ENCODE results near the gene ACY1.
A peak's percentile ranks its signal among the peaks of the same experiment; 100 is the strongest.

Gene ACY1

DNA sequence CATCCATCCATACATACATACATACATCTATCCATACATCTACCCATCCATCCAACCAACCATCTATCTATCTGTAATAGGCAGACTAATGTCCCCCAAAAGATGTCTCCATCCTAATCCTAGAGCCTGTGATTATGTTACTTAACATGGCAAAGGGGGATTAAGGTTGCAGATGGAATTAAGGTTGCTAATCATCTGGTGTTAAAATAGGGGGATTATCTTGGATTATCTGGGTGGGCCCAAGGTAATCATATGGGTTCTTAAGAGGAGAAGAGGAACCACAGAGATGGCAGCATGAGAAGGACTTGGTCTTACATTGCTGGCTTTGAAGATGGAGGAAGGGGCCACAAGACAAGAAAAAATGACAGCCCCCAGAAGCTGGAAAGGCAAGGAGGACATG, 27.1 kb downstream of the ACY1 start:
- DNase-seq, result no peak

DNA sequence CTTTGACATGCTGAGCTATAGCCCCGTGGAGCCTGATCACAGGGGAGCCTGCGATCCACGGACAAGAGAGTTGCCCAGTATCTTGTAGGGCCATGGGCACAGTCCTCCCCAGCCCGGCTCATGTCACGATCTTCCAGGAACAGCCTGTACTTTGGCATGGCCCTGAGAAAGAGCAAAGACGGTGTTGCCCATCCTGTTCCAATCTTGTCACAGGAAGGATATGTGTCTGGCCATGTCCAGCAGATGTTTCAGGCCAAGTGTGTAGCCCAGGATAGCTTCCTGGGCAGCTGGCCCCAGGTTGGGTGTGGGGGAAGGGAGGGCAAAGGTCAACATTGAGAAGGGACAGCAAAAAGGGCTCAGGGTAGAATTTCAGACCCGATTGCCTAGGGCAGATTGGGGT, 29.4 kb downstream of the ACY1 start:
- no peak for DNase-seq

DNA sequence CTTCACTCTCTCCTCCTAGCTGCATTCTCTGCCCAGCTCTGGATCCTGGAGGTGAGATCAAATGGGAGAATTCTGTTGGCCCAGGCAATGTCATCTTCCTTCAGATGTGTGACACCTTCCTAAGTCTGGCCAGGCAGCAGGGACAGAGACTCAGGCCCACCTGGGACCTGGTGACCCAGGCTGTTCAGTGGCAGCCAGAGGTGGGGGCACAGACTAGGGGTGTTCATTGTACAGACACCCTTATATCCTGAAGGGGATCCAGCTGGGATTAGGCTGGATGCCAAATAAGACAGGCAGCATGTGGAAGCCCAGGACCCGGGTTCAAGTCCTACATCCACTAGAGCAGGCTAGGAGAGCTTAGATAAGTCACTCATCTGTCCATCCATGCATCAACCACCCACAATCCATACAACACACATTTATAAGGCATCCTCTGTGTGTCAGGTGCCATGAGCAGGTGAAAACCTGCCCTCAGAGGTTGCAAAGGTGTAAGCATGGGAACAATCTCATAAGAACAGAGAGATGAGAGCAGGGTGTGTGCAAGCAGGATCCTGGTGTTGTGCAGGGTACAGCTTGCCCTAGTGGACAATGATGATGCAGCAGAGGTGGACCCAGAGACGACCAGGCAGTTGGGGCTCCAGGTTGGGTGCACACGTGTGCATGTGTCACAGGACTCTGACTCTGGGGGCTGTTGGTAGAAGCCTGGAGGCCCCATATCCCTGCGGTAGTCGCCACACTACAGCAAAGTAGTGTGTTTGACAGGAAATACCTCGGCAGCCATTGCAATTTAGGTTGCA, 30.7 kb downstream of the ACY1 start:
- DNase-seq, result no peak

DNA sequence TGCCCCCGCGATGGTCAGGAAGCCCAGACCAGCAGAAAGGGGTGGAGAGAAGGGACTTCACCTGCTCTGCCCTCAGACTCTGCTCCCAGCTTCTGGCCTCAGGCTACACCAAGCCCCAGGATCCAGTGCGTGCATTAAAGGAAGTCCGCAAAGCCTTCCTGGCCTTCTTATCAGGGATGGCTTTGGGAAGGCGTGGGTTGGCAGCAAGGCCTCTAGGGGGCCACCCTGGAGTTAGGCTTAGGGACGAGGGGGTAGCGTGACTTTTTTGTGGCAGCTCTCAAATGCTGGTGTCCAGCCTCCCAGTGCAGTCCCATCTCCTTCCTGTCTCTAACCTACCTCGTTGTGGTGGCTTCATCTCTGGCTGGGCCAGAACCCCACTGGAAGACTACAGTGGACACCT, 31.3 kb downstream of the ACY1 start:
- DNase-seq, result no peak

DNA sequence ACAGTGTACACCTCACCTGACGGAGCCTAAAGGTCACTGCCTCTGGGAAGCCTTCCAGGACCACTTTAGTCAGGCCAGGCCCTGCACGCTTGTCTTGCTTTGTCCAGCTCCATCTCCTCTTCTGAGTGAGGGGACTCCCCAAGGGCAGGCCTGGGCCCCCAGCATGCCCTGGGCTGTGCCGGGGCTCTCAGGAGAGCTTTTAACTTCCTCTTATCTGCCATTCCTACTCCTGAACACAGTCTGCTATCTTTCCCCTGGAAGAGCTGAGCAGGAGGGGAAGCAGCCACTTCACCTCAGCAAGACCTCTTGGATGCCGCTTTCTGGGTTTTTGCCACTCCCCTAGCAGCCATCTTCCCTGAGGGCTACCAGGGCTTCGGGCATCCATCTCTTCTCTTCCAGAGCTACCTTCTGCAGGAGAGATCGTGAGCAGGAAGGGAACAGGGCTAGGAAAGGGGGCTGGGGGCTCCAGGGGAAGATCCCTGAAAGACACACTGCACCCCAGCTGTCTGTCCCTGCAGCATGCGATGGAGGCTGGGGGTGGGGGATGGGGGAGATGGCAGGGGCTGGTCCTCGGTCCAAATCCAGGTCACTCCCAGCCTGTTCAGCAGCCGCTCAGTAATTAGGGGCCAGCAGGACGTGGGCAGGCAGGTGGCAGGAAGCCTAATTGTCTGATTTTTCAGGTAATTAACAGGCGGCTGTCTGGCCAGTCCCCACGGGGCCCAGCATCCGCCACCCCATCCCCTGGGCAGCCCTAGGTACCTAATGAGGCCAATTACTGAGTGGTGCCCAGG, 32.3 kb downstream of the ACY1 start:
- DNase-seq, result no peak

DNA sequence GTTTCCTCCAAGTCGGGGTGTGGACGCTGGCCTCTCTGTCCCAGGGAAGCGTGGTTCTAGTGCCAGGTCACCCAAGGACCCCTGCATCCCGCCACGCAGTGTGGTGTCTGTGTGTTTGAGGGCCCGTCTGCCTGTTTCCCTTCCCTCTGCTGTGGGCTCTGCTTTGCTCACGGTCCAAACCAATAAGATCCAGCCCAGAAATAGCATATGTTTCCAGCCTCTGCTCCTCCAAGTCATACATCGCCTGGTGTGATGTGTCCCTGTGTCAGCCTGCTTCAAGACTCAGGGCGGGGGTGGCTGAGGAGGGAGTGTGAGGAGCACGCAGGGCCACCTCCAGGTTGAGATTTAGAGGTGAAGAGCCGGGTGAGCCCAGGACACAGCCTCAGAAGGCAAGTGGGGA, 34.3 kb downstream of the ACY1 start:
- no peak for DNase-seq

DNA sequence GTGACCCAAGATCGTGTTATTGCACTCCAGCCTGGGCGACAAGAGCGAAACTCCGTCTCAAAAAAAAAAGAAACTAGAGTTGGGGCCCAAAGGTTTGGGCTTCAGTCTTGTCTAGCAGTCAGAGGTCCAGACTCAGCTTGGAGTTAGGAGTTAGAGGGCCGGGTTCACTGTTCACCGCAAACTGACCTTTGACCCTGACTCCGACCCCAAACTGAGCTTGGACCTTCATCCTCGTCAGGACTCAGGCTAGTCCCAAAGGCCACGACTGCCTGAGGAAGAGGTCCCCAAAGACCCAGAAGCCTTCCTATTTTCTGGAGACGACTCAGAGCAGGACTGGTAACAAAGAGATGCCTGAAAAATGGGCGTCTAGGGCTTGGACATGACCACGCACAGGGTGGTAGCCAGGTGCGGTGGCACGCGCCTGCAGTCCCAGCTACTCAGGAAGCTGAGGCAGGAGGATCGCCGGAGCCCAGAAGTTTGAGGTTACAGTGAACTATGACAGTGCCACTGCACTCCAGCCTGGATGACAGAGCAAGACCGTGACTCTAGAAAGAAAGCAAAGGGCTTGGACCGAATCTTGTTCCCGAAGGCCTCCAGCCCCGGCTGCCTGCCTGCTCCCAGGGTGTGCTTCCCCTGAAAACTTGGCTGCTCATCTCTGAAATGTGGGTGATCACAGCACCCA, 35.1 kb downstream of the ACY1 start:
- DNase-seq, result no peak

DNA sequence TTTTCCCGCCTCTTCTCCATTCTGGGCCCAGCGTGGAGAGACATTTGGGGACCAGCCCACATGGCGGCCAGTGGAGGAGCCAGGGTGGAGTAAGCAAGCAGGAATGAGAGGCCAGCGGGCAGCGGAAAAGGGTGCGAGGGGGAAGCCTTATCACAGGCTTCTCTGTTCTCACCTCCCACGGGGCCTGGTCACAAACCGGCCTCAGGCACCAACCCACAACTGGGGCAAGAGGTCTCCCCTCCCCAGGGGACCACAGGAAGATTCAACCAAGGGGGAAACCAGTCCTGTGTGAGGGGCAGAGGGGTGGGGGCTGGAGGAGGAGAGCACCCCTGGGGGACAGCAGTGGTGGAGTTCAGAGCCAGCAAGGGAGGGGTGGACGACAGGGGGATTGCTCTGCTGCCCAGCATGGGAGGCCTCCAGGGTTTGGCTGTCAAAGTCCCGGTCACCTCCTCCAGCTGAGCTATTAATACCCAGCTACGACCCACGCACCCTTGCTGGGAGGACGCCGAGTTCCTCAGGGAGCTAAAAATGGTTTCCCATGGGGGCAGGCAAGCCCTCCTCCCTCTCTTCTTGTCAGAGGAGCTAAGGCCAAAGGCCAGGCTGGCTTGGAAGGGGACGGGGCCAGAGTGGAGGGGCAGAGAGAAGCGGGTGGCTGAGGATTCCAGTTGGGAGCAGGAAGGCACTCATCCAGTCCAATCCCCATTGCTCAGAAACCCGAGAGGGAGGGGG, 36.2 kb downstream of the ACY1 start:
- DNase-seq, result no peak

DNA sequence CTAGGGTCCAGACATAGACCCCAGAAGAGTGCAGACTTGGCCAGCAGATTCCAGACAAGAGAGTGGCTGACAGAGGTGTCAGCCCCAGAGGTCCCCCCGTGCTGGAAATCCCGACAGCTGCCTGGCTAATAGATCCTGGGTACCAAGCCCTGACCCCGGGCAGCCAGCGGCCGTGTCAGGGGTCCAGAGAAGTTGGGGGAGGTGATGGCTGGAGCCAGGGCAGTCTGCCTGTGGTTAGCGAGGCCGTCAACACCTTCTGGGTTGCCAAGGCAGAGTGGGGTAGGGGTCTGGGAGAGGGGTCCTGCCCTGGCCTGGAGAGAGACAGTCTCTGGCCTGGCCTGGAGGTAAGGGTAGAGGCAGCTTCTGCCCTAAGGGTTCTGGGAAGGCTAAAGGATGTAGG, 37.5 kb downstream of the ACY1 start:
- DNase-seq, result no peak

DNA sequence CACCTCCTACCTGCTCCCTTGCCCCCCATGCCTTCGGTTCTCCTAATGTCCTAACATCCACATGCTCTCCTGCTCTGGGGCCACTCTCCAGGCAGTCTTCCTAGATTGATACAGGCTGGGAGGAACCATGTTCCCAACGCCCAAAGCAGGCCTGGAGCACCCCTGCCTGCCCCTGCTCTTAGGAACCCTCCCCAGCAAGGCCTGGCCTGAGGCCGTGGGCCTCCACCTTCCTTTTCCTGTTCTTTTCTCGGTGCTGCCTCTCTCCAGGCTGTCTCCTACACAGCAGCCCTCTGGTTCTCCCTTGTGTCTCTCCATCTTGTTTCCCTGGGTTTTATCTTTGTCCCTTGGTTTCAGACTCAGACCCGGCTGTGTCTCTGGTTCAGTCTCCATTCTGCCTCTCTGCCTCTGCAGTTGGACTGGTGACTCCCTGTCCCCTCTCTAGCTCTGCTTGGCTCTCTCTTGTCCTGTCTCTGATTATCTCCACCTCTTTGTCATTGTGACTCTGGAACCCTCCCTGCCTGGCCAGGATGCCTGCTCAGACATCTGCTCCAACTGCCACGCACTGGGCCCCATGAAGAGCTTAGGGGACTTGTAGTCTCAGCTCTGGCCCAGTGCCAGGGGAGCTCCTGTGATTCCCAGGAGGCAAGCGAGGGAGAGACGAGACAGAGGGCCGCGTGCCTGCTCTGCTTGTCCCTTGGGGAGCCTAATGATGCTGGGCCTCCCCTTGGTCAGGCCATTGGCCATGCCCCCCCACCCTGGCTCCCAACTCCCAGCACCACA, 38.3 kb downstream of the ACY1 start:
- DNase-seq, result peak; percentile 55

DNA sequence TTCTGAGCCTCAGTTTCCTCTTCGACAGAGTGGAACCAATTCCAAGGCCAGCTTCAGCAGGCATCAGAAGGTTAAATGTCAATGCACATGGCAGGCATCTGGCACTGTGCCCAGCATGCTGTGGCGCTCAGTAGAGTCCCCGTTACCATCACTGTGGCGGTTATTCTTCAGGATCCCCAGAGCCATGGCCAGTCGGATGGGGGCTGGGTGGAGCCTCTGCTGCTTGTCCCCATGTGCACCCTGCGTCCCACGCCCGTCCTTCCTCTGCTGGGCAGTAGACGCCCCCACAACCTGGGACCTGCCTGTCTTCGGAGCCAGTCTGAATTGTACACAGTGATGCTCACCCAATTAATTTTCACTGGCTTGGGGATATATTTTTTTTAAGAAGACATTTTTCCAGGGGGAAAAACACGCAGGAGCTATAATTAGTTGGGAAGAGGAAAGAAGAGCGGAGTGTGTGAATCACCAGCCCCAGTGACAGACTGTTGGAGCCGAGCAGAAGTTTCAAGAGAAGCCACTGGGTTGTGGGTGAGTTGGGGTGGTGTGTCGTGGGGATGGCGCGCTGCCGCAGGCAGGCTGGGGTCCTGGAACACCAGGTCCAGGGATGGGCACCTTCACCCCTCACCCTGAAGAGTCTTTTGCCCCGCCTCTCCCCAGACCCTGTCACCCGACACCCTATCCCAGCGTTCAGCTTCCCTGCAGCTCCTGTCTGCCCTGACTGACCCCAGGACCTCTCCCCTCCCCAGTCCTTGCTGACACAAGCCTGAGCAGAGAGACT, 39.2 kb downstream of the ACY1 start:
- no peak for DNase-seq

DNA sequence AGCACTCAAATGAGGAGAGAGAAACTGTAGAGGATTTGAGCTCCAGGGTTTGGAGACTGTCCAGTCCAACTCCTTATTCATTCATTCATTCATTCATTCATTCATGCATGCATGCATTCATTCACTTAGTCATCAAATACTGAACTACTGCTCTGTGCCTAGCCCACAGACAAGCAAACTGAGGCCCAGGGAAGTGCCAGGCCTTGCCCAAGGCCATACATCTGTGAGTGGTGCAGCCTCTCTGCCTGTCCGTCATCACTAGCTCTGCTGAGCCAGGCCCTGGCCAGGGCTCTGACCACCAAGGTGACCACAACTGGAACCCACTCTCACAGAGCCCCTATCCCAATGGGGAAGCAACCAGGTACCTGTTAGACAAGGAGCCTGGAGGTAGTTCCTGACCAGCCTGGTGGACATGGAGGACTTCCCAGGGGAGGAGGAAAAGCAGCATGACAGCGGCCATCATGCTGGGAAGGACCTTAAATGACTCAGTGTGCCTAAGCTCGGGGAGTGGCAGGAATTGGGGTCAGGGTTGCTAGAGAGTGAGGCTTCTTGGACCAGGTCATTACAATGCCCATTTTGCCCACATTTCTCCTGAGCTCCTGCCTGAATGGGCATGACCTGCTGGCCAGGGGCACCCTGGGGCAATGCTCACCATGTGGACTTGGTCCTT, 39.9 kb downstream of the ACY1 start:
- no peak for DNase-seq

DNA sequence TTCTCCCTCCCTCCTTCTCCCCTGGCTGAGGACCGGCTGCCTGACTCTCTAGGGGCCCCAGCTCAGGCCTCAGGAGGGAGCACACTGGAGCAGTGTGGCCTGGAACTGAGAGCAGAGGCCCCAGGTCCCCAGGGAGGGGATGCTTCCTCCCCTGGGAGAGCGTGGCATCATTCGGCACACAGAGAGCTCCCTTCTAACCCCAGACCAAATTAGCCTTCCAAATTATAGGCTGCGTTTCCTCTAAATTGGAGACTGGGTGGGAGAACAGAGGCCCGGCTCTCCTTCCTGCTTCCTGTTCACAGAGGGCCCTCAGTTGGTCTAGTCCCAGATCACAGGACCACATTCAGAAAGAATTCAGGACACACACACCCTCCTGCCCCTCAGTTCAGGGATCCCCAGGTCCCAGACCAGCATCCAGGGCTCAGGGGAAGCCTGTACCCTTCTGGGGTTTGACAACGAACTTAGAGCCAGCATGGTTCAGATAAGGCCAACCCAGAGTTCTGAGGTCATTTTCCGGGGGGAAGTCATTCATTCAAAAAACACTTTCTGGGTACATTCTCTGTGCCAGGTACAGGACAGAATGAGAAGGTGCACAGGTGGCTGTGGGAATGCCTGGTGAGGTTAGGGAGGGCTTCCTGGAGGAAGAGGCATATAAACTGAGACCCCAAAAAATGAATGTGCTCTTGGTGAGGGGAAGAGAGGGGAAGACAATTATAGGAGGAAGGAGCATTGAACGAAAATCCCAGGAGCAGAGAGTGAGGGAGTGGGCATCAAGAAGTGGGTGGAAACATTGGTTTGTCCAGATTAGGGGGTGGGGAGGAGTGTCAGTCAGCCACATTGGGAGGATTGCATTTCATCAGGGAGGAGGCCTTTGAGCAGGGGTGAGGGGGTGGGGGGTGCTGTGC, 40.8 kb downstream of the ACY1 start:
- DNase-seq, result no peak

DNA sequence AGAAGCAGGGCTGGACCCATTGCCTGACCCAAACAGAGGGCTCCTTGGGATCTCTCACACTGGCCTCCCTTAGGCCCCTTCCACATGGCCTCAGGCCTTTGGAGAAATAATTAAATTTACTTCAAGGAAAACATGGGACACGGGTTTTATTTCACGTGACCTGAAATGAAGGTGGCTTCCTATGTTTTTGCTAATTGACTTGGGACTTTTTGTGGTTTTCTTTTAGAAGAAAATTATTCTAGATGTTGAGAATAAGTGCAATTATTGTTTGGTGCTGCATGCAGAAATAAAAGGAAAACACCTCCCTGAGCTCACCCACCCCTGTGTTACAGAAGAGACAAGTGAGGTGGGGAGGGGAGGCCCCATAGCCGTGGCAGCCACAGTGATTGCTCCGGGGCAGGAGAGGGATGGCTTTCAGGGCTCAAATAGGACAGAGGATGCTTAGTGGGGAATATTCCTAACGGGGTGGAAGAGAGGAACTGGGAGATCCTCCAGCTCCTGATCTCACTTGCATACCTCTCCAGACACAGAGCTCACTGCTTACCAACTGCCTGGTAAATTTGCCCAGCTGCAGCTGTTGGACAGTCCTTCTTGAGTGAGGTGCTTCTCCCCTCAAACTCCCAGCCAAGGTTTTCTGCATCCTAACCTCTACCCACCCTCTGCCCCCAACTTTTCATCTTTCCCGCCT, 41.6 kb downstream of the ACY1 start:
- no peak for DNase-seq

DNA sequence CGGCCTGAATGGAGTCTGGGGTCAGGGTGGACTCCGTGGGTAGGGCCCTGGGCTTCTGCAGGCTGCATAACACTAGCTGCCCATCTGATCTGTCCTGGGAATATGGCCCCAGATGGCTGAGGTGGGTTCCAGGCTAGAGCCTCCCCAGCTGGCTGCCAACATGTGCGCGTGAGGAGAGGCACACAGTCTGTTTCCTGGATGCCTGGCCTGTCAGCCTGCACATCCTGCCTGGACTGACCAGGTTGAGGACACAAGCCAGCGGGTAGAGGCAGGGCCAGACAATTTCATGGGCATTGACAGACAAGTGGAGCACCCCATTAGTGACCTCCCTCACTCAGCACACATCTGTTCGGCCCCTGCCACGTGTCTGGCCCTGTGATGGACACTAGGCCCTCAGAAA, 42.1 kb downstream of the ACY1 start:
- DNase-seq, result no peak

DNA sequence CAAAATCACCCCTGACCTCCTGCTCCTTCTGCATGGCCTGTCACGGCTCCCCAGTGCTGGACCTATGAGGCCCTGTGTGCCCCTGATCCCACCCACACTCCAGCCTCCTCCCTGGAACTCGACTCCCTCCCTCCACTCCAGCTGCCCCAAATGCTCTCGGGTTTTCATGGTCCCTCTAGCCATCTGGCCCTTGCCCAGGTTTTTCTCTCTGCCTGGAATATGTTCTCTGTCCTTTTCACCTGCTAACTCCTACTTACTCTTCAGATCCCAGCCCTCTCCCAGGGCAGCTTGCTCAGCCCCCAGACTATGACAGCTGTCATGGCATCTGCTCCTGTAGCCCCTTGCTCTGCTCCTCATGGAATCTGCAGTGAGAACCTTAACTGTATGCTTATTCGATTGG, 42.7 kb downstream of the ACY1 start:
- no peak for DNase-seq

DNA sequence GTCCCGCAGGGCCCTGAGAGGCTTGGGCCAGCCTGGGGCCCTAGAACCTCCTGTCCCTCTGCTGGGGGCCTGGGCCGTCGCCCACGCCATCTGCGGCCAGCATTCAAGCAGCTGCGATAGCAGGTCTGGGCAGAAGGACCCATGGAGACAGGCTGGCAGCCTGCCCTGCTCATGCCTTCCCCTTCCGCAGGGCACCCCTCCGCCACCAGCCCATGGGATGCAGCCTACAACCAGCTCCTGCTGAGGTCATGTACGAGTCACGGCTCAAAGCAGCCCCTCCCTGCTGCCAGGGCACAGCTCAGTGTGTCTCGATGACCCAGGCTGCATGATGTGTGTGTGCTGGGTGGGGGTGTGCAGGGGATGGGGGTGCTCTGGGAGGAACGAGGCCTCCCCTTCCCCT, 45.2 kb downstream of the ACY1 start:
- DNase-seq, result no peak

DNA sequence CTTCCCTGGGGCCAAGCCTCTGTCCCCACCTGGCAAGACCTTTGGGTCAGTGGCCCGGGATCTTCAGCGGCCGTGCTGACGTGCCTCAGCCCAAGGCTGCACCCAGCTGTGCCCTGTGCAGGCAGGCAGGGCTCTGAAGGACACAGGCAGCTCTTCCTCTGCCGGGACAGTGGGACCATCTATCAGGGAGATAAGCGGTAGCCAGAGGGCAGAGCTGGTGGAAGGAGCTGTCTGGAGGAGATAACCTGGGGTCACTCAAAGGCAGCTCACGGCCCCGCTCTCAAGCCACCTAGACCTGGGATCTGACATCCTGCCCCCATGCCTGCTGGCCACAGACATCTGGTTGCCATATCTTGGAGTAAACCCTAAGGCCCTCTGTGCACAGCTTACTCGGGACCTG, 45.7 kb downstream of the ACY1 start:
- DNase-seq, result no peak

DNA sequence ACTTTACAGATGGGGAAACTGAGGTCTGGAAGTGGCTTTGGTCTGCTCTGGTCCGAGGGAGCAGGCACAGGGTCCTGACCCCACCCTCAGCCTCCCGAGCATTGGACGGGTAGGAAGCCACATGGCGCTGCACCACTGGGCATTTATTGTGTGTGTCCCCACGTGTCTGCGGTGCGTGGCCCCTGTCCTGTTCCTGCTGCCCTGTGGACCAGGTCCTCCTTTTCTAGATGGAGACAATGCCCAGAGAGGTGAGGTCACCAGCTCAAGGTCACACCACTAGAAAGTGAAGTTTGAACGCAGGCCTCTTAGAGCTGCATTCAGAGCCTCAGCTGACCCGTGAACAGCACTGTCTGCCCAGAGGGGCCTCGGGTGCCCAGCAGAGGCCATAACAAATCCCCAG, 46.2 kb downstream of the ACY1 start:
- DNase-seq, result no peak
